Endometrium (tissue), 2 donors: Measurements from ENCODE around the gene CMSS1.

Source experiments
- FAIRE-seq: peaks from 2 replicates; lab custom pipeline; 2012; peaks lifted over from hg19 to GRCh38; lab: Jason Lieb, UNC
- donor health status: control.
- donor health status: control.

CMSS1 gene

GRCh38 chr3:100107221-100107814, 289.7 kb downstream of the CMSS1 start:
- FAIRE-seq: no peak

DNA sequence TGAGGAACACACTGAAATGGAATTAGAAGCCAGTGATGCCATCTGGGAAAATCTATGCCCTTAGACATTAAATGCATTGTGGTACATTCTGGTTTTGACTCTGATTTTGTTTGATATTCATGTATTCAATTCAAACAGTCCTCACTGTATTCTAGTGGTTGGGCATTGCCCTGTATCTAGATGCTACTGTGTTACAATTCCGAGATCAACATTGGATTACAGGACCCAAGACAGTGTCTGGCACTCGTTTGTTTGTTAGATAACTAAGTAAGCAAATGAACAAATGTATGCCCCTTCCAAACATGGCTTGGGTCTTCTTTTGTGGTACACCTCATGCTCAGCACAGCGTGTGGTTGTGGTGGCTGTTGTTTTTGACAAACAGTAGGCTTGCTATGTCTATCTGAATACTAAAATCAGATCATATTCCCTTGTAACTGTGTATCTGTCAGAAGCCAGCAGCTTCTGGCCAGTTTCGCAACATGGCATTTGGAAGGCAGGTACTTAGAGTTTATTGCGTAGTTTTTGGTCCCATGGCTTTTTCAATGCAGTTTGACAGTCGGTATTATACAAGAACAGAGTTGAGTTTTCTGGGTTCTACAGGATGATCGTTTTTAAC, 290.9 kb downstream of the CMSS1 start:
- FAIRE-seq: no peak

- FAIRE-seq: no peak
These were observed 292.5 kb downstream of the CMSS1 start for GRCh38 chr3:100110162-100110561.

- no peak for FAIRE-seq
These were observed 294.1 kb downstream of the CMSS1 start for GRCh38 chr3:100111728-100112127.

GRCh38 chr3:100113723-100114412, 296.2 kb downstream of the CMSS1 start:
- no peak for FAIRE-seq

DNA sequence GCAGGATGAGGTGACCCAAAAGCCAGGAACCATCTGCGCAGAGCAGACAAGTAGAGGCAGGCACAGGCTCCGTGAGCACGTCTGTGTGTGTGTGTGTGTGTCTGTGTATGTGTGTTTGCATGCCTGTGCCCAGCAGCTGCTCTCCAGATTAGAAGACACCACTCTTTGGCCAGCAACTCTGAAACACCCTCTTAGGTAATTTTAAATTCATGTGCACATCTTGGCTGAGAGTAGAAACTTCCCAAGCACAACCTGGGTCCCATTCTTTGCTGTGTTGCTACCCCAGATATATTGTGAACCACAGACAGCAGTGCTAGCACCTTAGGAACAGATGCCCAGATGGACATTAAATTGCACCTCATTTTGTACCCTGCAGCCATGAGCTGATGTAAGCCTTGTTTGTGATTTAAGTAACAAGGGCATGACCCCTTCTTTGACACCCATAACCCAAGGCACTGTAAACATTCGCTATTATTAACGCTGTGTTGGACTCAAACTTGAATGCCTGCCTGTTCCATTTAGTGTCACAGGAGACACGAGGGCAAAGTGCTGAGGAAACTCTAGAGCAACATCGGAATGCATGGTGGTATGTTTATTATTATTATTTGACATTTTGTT, 296.9 kb downstream of the CMSS1 start, which contains the start of gene FILIP1L:
FILIP1L (minus strand) TSS at position 89 of the 618 bp plus-strand sequence.
- no peak for FAIRE-seq

GRCh38 chr3:100117093-100117492, 299.4 kb downstream of the CMSS1 start:
- FAIRE-seq: no peak

DNA sequence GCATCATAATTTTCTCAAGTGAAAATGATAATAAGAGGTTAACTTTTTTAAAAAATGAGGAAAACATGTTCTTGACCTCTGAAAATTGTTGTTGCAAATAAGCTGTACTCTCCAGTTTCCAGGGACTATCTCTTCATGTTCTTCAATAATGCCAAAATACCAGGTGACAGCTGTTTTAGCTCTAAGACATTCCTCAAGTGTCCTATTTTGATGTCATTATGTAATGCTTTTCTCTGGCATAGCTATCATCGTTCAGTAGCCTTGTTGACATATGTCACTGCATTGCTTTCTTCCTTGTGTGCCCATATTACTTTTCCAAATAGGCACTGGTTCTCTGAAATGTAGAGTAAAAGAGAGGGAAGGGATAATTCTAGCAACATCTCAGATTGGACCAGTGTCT, 302.4 kb downstream of the CMSS1 start:
- FAIRE-seq: no peak

GRCh38 chr3:100120693-100121092, 303.0 kb downstream of the CMSS1 start:
- no peak for FAIRE-seq

GRCh38 chr3:100122321-100122720, 304.7 kb downstream of the CMSS1 start:
- no peak for FAIRE-seq

- no peak for FAIRE-seq
These were observed 305.4 kb downstream of the CMSS1 start for GRCh38 chr3:100123112-100123511.

DNA sequence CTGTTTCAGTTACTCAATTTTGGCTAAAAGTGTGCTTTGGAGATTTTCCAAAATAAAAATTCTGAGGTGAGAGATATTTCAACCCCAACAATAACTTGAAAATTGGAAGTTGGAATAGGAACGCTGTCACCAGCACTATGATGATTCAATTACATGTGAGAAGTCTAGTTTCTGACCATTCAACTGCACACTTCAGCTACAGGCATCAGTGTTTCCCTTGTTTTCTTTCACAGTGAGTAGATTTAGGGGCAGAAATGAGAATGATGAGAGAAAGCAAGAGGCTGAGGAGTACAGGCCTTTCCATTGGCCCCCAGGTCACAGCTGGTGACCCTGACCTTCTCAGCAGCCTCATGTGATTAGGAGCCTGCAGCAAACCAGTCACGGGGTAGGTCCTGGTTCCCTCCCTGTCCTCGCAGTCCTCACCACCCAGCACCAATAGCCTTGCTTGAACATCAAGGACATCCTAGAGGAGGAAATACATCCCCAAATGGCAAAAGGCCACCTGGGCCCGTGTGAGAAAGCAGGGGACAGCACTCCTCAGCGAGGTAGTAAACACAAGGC, 306.6 kb downstream of the CMSS1 start:
- FAIRE-seq: no peak

DNA sequence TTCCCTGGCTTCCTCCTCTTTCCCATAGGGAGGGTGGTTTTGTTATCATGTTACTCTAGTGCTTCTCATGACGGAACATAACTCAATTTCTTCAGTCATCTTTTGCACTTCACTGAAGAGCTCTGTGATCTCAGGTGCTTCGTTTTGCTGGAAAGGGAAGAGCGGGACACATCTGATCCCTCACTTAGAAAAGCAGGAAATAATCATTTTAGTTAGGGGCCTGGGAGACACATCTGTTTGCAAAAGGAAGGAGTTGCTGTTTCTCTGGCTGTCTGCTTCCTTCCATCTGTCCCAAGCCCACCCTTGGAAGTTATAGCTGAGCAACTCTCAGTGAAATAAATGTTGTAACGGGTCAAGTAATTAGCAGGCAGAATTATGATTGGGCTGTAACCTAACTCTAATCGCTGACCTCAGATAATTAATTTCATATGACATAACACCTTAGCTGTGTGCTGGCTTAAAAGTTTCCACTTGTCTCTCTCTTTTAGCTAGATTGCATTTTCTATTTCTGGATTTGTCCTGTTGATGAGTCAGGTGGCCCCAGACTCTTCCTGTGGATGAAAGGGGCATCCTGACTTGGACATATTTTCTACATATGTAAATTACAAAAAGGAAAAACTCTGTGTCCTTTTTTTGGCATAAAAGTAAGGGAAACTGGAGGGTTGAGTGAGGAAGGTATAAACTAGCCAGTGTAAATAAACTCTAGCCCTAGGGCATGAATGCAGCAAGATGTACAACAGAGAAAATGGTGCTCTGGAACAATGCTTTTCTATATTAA, 307.7 kb downstream of the CMSS1 start:
- no peak for FAIRE-seq

DNA sequence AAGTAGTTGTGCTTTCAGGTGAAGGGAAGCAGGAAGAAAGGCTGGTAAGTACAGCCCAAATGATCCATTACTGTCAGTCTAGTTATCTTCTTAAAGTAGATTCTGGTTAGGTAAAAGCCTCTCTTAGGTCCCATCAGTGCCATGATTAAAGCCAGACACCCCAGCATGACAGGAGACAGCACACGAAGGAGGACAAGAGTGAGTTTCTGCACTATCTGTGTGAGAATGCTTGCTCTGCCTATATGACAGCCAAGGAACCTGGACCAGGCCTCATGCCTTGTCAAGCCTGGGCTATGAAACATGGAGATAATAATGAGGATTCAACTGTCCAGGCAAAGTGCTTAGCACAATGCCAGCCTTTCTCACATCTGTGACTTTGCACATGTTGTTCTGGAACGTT, 310.1 kb downstream of the CMSS1 start:
- no peak for FAIRE-seq

DNA sequence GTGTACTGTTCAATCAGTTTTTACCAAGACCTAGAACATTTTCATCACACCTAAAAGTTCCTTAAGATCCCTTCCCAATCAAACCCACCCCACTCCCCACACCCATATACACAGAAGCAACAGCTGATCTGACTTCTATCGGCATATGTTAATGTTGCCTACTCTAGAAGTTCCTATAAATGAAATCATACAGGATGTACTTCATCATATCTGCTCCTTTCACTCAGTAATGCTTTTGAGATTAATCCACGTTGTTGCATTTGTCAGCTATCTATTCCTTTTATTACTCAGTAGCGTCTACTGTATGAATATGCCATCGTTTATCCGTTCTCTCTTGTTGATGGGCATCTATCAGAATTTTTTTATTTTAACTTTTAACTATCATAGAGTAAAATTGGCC, 310.9 kb downstream of the CMSS1 start:
- FAIRE-seq: no peak

GRCh38 chr3:100129941-100130340, 312.3 kb downstream of the CMSS1 start:
- FAIRE-seq: no peak

DNA sequence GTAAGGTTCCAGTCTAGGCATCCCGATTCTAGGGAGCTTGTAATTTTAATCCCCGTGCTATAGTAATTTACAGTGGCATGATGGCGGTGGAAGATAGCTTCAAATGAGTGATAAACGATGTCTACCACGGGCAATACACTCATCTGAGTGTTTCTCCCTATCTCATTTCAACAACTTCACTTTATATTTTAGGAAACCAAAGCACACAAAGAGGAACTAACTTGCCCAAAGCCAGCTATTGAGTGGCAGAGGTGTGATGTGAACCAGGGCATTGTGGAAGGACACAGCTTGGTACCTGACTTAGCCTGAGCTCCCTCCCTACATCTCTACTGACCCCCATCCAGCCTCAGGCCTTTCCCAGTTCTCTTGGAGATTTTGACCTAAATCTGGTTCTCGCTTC, 313.6 kb downstream of the CMSS1 start:
- no peak for FAIRE-seq

GRCh38 chr3:100136921-100137320, 319.3 kb downstream of the CMSS1 start:
- no peak for FAIRE-seq

DNA sequence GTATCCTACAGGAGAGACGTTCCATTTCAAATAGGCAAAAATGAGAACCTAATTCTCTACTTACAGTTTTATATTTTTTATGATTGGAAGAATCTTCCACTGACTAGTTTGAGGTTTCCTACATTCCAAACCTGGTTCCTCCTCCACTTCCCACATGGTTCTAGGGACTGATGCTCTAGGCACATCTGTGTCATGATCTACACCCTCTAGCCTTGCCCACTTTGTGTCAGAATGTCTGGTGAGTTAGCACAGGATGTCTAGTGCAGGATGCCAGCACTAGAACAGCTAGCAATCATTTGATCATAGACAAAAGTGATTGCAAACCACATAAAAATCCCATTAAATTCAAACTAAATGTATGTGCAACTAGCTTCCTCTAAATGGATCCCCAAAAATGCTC, 323.3 kb downstream of the CMSS1 start:
- FAIRE-seq: no peak

- no peak for FAIRE-seq
These were observed 323.9 kb downstream of the CMSS1 start for GRCh38 chr3:100141586-100141985.

GRCh38 chr3:100144255-100144866, 326.7 kb downstream of the CMSS1 start:
- FAIRE-seq: no peak

GRCh38 chr3:100149130-100149529, 331.5 kb downstream of the CMSS1 start:
- FAIRE-seq: no peak
